Smooth muscle cell (in vitro differentiated cells): Measurements from ENCODE around the gene MED9. TPM values are rescaled to one million over a fixed set of nuclear protein-coding genes. Genes with fewer than 3 reads are reported as not detected.

Experiments
- DNase-seq: peaks from one replicate; lab custom pipeline; 2025; ENCODE audit not compliant: unreplicated experiment; lab: John Stamatoyannopoulos, UW
- H2AFZ ChIP-seq: fragments of 200-600 bp; sonication (generic); 2 replicates; pipeline ENCODE4 v1.6.0; 2016; ENCODE audit warnings: antibody characterized with exemption, low read depth, mild to moderate bottlenecking
- H3F3A ChIP-seq: fragments of 200-600 bp; sonication (generic); 2 replicates; pipeline ENCODE4 v1.6.0; 2017; ENCODE audit warnings: antibody characterized with exemption, low read depth
- H3K27ac ChIP-seq: fragments of 200-600 bp; sonication (generic); 2 replicates; pipeline ENCODE4 v1.5.1; 2016; ENCODE audit warnings: low read depth, mild to moderate bottlenecking
- H3K27me3 ChIP-seq: fragments of 200-600 bp; sonication (generic); 2 replicates; pipeline ENCODE4 v1.6.1; 2016; ENCODE audit warnings: low read depth, mild to moderate bottlenecking
- H3K36me3 ChIP-seq: fragments of 200-600 bp; sonication (generic); 2 replicates; pipeline ENCODE4 v1.5.1; 2016; ENCODE audit warnings: low read depth
- H3K4me1 ChIP-seq: fragments of 200-600 bp; sonication (generic); 2 replicates; pipeline ENCODE4 v1.5.1; 2016; ENCODE audit warnings: low read depth
- H3K4me2 ChIP-seq: fragments of 200-600 bp; sonication (generic); 2 replicates; pipeline ENCODE4 v1.6.0; 2016; ENCODE audit warnings: mild to moderate bottlenecking
- H3K4me3 ChIP-seq: fragments of 200-600 bp; sonication (generic); 2 replicates; pipeline ENCODE4 v1.5.1; 2016; ENCODE audit warnings: mild to moderate bottlenecking
- H3K79me2 ChIP-seq: fragments of 200-600 bp; sonication (generic); 2 replicates; pipeline ENCODE4 v1.6.0; 2016; ENCODE audit warnings: low read depth, mild to moderate bottlenecking
- H3K9ac ChIP-seq: fragments of 200-600 bp; sonication (generic); 2 replicates; pipeline ENCODE4 v1.6.0; 2016; ENCODE audit warnings: low read depth
- H3K9me3 ChIP-seq: fragments of 200-600 bp; sonication (generic); replicated peaks from 2 replicates; pipeline ENCODE4 v1.5.1; 2016; ENCODE audit warnings: low read depth
- H4K20me1 ChIP-seq: fragments of 200-600 bp; sonication (generic); 2 replicates; pipeline ENCODE4 v1.6.0; 2016; ENCODE audit warnings: low read depth
- WGBS: methylation state at CpG from one replicate; pipeline ENCODE4 v1.1.7; 2016; ENCODE audit warnings: low lambda C conversion rate; 5-methylcytosine and 5-hydroxymethylcytosine counted together
- polyA plus RNA-seq: library from polyadenylated mRNA; unstranded; fragments of >200 nt; fragmentation: Nextera tagmentation; extraction: Ambion mirVana; gene quantifications from 2 replicates; pipeline ENCODE4 v1.2.1, GENCODE V29; 2016
- total RNA-seq: library from RNA; depleted of rRNA; stranded (reverse); fragments of >200 nt; gene quantifications from 2 replicates; pipeline ENCODE4 v1.2.3, GENCODE V29; 2014
- TF ChIP-seq, protein P1 (sequence below): fragments of 200-600 bp; sonication (generic); IDR thresholded peaks from 2 replicates; pipeline ENCODE4 v1.5.1; 2017; ENCODE audit warnings: borderline replicate concordance, mild to moderate bottlenecking, antibody characterized with exemption; ENCODE audit not compliant: insufficient read depth, poor library complexity, severe bottlenecking

MED9 gene
- total and polyA plus RNA-seq, 2 experiments from 2014 or later = 8.4 to 15.4 TPM

DNA sequence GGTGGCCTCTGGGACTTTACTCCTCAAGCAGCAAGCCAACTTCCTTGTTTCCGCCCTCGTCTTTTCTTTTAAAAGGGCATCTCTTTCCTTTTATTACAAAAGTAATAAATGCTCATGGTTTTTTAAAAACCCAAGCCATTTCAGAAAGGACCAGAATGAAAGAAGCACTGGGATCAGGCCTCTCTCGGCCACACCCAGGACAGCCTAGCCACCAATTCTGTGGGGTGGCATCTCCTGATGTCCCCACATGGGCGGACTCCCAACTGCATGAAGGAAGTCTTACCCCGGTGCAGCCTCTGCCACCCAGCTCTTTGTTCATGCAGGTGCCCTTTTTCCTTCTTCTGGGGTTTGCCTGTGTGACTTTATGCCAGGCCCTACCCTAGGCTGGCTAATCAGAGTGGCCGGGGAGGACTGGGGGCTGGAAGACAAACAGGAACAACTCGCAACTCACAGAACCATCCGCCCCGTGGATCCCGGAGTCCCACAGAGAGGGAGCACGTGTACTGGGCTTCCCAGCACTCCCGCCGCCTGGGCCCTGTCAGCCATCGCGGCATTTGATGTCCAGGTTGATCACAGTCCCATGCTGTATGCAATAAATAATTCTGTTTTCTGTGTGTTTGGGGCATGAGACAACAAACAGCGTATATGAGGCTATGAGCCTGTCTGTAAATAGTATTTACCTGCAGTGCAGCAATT lies 22.0 kb downstream of the MED9 start:
- no peaks in the 10 kb centered on the region for H3K27me3 ChIP-seq
- peaks cover 9% of the 10 kb centered on the region for H4K20me1 ChIP-seq
- H3K9me3 ChIP-seq = no peaks in the 10 kb centered on the region
- no peak overlapping the region for H3K27ac ChIP-seq
- 90% methylated on average over 16 of the region's 16 CpGs for WGBS
- no peak overlapping the region for H3K9ac ChIP-seq
- no peaks in the 10 kb centered on the region for H3K36me3 ChIP-seq
- no peaks in the 10 kb centered on the region for H3K79me2 ChIP-seq
- DNase-seq = no peak
- H3F3A ChIP-seq = peaks cover 3% of the 10 kb centered on the region
- H3K4me2 ChIP-seq = no peak overlapping the region
- H3K4me1 ChIP-seq = peaks cover 22% of the 10 kb centered on the region
- no peak overlapping the region for H2AFZ ChIP-seq
- TF ChIP-seq, protein P1, sequence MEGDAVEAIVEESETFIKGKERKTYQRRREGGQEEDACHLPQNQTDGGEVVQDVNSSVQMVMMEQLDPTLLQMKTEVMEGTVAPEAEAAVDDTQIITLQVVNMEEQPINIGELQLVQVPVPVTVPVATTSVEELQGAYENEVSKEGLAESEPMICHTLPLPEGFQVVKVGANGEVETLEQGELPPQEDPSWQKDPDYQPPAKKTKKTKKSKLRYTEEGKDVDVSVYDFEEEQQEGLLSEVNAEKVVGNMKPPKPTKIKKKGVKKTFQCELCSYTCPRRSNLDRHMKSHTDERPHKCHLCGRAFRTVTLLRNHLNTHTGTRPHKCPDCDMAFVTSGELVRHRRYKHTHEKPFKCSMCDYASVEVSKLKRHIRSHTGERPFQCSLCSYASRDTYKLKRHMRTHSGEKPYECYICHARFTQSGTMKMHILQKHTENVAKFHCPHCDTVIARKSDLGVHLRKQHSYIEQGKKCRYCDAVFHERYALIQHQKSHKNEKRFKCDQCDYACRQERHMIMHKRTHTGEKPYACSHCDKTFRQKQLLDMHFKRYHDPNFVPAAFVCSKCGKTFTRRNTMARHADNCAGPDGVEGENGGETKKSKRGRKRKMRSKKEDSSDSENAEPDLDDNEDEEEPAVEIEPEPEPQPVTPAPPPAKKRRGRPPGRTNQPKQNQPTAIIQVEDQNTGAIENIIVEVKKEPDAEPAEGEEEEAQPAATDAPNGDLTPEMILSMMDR = no peak
- no peak overlapping the region for H3K4me3 ChIP-seq

DNA sequence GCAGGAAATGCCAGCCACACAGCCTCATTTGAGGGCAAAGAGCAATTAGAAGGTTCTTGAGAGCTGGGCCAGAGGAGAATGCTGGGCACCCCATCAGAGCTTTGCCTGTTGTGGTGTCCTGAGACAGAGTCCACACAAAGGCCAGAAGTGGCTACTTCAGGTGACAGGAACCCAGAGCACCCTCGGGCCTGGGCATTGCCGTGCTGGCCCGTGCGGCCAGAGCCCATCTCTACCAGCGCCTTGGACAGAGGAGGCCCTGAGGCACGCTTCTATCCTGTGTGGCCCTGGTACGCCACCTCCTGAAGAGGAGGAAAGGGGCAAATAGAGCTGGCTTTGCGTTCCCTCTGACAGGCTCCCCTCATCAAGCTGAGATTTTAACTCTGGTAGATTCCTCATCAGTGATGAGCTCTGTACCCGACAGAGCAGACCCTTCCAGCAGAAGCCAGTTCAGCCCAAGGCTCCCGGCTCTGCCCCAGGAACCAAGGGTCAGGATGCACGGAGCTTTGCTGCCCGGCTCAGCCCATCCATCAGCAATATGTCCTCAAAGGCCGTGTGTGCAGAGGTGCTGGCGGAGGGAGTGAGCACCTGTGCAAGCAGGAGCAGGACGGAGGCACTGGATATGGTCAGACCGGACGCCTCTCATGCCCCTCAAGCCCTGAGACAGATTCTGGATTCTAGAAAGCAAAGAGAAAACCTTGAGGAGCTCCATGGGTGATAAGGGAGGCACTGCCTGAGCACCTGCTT lies 22.8 kb downstream of the MED9 start:
- Histone ChIP-seq H3K27me3 (no peaks in the 10 kb centered on the region), H3K9ac (no peak overlapping the region), H3K4me2 (no peak overlapping the region), H3K4me3 (no peak overlapping the region), H4K20me1 (peaks cover 2% of the 10 kb centered on the region), H2AFZ (no peak overlapping the region), H3K79me2 (no peaks in the 10 kb centered on the region), H3K4me1 (peaks cover 14% of the 10 kb centered on the region), H3F3A (peaks cover 3% of the 10 kb centered on the region), H3K36me3 (no peaks in the 10 kb centered on the region), H3K27ac (no peak overlapping the region), H3K9me3 (no peaks in the 10 kb centered on the region)
- WGBS = 95% methylated on average over 17 of the region's 17 CpGs
- TF ChIP-seq, protein P1 = no peak
- DNase-seq = no peak

DNA sequence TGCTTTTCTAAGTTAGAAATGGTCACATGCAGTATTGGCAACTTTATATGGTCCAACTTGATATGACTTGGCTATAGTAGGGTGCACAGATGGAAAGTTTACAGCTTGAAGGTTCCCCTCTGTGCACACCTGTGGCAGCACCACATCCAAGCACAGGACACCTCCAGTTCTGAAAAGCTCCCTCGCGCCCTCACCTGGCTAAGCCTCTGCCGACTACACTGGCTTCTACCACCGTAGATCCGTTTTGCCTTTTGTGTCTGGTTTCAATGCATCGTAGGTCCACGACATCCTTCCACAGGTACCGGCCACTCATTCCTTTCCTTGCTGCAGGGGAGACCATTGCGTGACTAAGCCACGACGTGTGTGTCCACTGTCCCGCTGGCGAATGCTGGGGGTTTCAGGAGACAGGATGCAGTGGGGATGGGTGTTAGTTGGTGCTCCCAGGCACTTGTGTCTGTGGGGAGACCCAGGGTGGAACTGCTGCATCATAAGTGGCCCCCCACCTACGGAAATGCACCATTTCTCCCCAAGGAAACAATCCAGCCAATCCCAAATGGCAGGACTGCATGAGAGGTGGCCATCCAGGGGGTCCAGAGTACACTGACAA lies 24.3 kb downstream of the MED9 start:
- no peaks in the 10 kb centered on the region for H3K27me3 ChIP-seq
- DNase-seq = no peak
- no peaks in the 10 kb centered on the region for H4K20me1 ChIP-seq
- H3K4me2 ChIP-seq = no peak overlapping the region
- H3K27ac ChIP-seq = no peak overlapping the region
- no peaks in the 10 kb centered on the region for H3F3A ChIP-seq
- H3K79me2 ChIP-seq = no peaks in the 10 kb centered on the region
- no peaks in the 10 kb centered on the region for H3K9me3 ChIP-seq
- no peak overlapping the region for H2AFZ ChIP-seq
- H3K4me3 ChIP-seq = no peak overlapping the region
- WGBS = 41% methylated on average over 14 of the region's 14 CpGs
- TF ChIP-seq, protein P1 = peak; percentile 17
- no peaks in the 10 kb centered on the region for H3K4me1 ChIP-seq
- no peaks in the 10 kb centered on the region for H3K36me3 ChIP-seq
- H3K9ac ChIP-seq = no peak overlapping the region
